ENCODE measurements around the gene NCAM2. TPM values are rescaled to one million over a fixed set of nuclear protein-coding genes. Genes with fewer than 3 reads are reported as not detected.
A peak's percentile ranks its signal among the peaks of the same experiment; 100 is the strongest.

NCAM2 gene
- total and polyA plus RNA-seq, 8 donors = 0.06 to 11.0 (median 0.58) TPM; not detected in 1

DNA sequence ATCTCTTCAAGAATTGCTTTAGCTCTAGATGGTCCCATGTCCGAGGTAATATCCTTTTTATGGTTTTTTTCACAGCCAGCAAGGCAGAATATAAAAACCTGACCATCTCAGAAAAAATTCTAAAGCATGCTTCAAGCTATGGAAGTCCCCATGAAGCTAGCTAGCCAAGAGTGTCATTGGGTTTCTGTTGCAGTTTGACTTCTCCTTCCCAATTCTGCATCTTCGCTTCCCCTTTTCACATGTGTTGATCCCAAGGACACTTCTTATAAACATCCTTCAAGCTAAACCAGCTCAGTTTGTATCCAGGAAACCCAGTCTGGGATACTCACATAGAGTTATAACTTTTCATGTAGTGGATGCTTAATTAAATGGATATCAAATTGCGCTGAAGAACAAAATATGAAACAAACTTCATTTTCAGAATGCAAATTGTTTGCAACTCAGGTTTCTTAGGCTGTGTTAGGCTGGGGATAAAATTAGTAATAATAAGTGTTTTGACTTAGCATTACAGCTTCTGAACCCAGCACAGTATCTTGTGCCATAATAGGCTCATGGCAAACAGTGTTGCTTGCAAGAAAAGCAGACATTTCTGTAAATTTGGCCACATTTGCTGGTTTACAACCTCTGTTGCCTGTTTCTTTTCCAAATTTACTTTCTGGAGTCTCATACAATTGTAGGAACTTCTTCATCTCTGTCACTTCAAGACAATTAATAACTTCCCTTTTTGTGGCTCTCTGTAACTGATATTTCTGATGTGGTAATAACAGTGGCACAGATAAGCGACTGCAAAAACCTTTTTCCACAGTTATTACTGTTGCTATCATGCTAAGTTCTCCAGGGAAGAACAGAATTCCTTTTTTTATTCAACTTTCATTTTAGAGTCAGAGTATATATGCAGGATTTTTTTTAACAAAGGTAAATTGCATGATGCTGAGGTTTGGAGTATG, 53.2 kb downstream of the NCAM2 start:
- peak in 1 of 2 donors; percentile 6 for DNase-seq
- no peaks in the 10 kb centered on the region for H3K36me3 ChIP-seq
- no peak overlapping the region for H3K4me3 ChIP-seq
- no peak overlapping the region for H3K27ac ChIP-seq
- no peaks in the 10 kb centered on the region for H3K9me3 ChIP-seq
- WGBS, 5 donors = 53 to 62% (median 56%) methylated on average over 4 of the region's 4 CpGs
- TF ChIP-seq EP300 (IDR thresholded peaks at IDR 0.05) (no peak), POLR2A (IDR thresholded peaks at IDR 0.05) (no peak), POLR2AphosphoS5 (IDR thresholded peaks at IDR 0.05) (no peak)
- TF ChIP-seq, protein P1, sequence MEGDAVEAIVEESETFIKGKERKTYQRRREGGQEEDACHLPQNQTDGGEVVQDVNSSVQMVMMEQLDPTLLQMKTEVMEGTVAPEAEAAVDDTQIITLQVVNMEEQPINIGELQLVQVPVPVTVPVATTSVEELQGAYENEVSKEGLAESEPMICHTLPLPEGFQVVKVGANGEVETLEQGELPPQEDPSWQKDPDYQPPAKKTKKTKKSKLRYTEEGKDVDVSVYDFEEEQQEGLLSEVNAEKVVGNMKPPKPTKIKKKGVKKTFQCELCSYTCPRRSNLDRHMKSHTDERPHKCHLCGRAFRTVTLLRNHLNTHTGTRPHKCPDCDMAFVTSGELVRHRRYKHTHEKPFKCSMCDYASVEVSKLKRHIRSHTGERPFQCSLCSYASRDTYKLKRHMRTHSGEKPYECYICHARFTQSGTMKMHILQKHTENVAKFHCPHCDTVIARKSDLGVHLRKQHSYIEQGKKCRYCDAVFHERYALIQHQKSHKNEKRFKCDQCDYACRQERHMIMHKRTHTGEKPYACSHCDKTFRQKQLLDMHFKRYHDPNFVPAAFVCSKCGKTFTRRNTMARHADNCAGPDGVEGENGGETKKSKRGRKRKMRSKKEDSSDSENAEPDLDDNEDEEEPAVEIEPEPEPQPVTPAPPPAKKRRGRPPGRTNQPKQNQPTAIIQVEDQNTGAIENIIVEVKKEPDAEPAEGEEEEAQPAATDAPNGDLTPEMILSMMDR (IDR thresholded peaks at IDR 0.05) = no peak
- no peaks in the 10 kb centered on the region for H3K27me3 ChIP-seq
- intact Hi-C loops (cut with DNase I; ENCODE audit: low total_unique reads) = no loop called here
- no peaks in the 10 kb centered on the region for H3K4me1 ChIP-seq

DNA sequence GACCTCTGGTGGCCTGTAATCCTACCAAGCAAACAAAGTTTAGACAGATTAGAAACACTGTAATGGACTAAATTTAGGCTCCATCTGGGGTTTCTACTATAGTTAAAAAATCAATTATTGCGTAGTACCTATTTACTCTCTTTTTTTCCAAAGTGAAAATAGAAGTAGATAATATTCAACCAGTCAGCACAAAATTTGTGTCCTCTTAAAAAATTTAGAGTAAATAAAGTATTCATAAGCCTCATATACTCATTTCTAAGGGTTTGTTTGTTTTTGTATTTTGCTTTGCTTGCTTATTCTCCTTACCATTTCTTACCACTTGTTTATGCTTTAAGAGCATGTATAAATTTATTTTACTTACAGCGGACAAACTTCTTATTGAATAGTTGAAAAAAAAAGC, 54.5 kb downstream of the NCAM2 start:
- DNase-seq = no peak
- intact Hi-C loops (cut with DNase I; ENCODE audit: low total_unique reads) = no loop called here
- H3K27ac ChIP-seq = no peak overlapping the region
- H3K4me1 ChIP-seq = no peaks in the 10 kb centered on the region
- 53 to 77% (median 70%) methylated on average over 2 of the region's 2 CpGs for WGBS, 5 donors
- H3K27me3 ChIP-seq = no peaks in the 10 kb centered on the region
- no peaks in the 10 kb centered on the region for H3K36me3 ChIP-seq
- H3K4me3 ChIP-seq = no peak overlapping the region
- no peak for TF ChIP-seq POLR2AphosphoS5 (IDR thresholded peaks at IDR 0.05)
- no peak for TF ChIP-seq EP300 (IDR thresholded peaks at IDR 0.05)
- no peak for TF ChIP-seq POLR2A (IDR thresholded peaks at IDR 0.05)
- TF ChIP-seq, protein P1 (IDR thresholded peaks at IDR 0.05) = no peak
- H3K9me3 ChIP-seq = no peaks in the 10 kb centered on the region

DNA sequence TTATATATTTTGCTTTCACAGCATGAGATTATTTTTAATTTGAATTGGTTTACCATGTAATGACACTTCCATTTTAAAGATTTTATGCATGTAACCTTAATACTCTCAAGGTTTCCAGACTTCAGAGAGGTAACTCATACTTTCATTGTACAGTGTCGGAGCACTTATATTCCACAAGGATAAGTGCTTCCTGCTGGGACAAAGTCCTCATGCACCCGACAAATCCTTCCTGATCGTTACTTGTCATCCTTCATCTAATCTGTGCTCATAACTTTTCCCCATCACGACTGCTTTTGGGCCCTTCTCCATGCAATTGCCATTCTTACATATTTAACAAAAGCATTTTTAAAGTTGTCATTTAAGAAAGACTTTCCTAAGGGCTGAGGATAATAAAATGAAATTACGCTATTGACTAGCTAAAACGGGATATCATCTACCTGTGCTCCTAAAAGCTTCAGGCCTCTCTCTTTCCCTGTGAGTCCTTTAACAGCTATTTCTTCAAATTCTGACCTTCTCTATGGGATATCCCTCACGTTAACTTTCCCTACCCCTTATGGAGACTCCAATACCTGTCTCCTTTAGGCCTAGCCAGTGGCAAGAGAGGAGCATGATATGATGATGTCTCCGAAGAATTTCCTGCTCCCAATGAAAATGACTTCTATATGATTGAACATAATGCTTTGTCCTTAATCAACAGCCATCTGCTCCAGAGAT, 59.3 kb downstream of the NCAM2 start:
- TF ChIP-seq, protein P1 (IDR thresholded peaks at IDR 0.05) = no peak
- TF ChIP-seq POLR2A (IDR thresholded peaks at IDR 0.05) (no peak), POLR2AphosphoS5 (IDR thresholded peaks at IDR 0.05) (no peak), EP300 (IDR thresholded peaks at IDR 0.05) (no peak)
- H3K4me1 ChIP-seq = no peaks in the 10 kb centered on the region
- intact Hi-C loops (cut with DNase I; ENCODE audit: low total_unique reads) = no loop called here
- no peak overlapping the region for H3K4me3 ChIP-seq
- H3K9me3 ChIP-seq = no peaks in the 10 kb centered on the region
- DNase-seq = no peak
- H3K27me3 ChIP-seq = no peaks in the 10 kb centered on the region
- WGBS, 5 donors = 71 to 77% (median 75%) methylated on average over 8 of the region's 8 CpGs
- no peaks in the 10 kb centered on the region for H3K36me3 ChIP-seq
- H3K27ac ChIP-seq = no peak overlapping the region

DNA sequence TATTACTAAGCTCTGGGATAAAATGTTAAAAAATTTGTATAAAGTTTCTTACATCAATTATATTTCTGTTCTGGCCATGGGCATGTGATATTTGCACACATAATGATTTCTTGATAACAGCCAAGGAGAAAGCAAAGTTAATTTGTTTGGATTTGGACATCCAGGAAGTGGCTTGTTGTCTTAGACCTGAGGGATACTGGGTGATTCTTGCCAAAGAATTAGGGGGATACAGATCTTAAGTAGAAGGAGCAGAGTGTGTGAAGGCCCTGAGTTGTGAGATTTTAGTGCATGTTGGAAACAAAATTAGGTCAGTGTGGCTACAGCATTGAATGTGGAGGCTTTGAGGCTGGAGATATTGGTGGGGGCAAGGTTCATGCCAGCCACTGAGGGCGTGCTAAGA, 65.6 kb downstream of the NCAM2 start:
- TF ChIP-seq EP300 (IDR thresholded peaks at IDR 0.05) (no peak), POLR2A (IDR thresholded peaks at IDR 0.05) (no peak), POLR2AphosphoS5 (IDR thresholded peaks at IDR 0.05) (no peak)
- TF ChIP-seq, protein P1 (IDR thresholded peaks at IDR 0.05) = no peak
- Histone ChIP-seq H3K4me1 (no peaks in the 10 kb centered on the region), H3K4me3 (no peak overlapping the region), H3K36me3 (no peaks in the 10 kb centered on the region), H3K27me3 (no peaks in the 10 kb centered on the region), H3K27ac (no peak overlapping the region), H3K9me3 (no peaks in the 10 kb centered on the region)
- intact Hi-C loops (cut with DNase I; ENCODE audit: low total_unique reads) = no loop called here
- no peak for DNase-seq
- WGBS, 5 donors = 29 to 69% (median 41%) methylated on average over 1 of the region's 1 CpG
